Hematopoietic multipotent progenitor cell treated with erythropoietin and hydrocortisone succinate and interleukin-3 and kit ligand, for 4 days (in vitro differentiated cells): ENCODE data around the gene EFNA4.

Experiments
- DNase-seq: peaks from one replicate; pipeline ENCODE4 v3.0.0-alpha.2; 2015

EFNA4 gene

GRCh38 chr1:155034318-155035208, 29.0 kb upstream of the EFNA4 start:
- DNase-seq, result no peak

- DNase-seq, result no peak
Measured at GRCh38 chr1:155035936-155036335, 27.6 kb upstream of the EFNA4 start.

- no peak for DNase-seq
Measured at GRCh38 chr1:155037043-155037442, 26.5 kb upstream of the EFNA4 start.

- DNase-seq, result no peak
Measured at GRCh38 chr1:155037851-155038441, 25.6 kb upstream of the EFNA4 start.

GRCh38 chr1:155038602-155039307, 24.8 kb upstream of the EFNA4 start:
- DNase-seq, result no peak

- DNase-seq, result no peak
Measured at GRCh38 chr1:155039308-155039669, 24.3 kb upstream of the EFNA4 start.

GRCh38 chr1:155040358-155041093, 23.0 kb upstream of the EFNA4 start:
- DNase-seq, result no peak

- DNase-seq, result no peak
Measured at GRCh38 chr1:155042789-155043188, 20.8 kb upstream of the EFNA4 start.

GRCh38 chr1:155043301-155043702, 20.2 kb upstream of the EFNA4 start:
- DNase-seq, result no peak

GRCh38 chr1:155043793-155044192, 19.7 kb upstream of the EFNA4 start:
- DNase-seq, result no peak

- DNase-seq, result no peak
Measured at GRCh38 chr1:155044365-155044764, 19.2 kb upstream of the EFNA4 start.

GRCh38 chr1:155044812-155045657, 18.5 kb upstream of the EFNA4 start:
- DNase-seq, result peak; percentile 93

GRCh38 chr1:155048449-155049334, 14.8 kb upstream of the EFNA4 start:
- DNase-seq, result no peak

- no peak for DNase-seq
Measured at GRCh38 chr1:155049651-155050559, 13.6 kb upstream of the EFNA4 start.

- DNase-seq, result peak; percentile 88
Measured at GRCh38 chr1:155050560-155051341, 12.8 kb upstream of the EFNA4 start, which contains the start of gene ADAM15. Gene ADAM15, plus strand, starts transcription at chr1:155051316. Its CDS starts 71 bp downstream, at chr1:155051387.

GRCh38 chr1:155051342-155051776, 12.2 kb upstream of the EFNA4 start:
- DNase-seq, result no peak

GRCh38 chr1:155051777-155052398, 11.7 kb upstream of the EFNA4 start:
- peak; percentile 79 for DNase-seq
